Adrenal gland (tissue), 5 donors: ENCODE measurements around the gene CLIP2.

Source experiments
- POLR2A ChIP-seq, 2 donors: fragments of 450-650 bp; IDR thresholded peaks; one replicate each; pipeline ENCODE4 v1.6.1; 2017; ENCODE audit warnings: antibody characterized with exemption in 2 of 2, mild to moderate bottlenecking in 2 of 2, moderate library complexity in 1 of 2
- TF ChIP-seq, protein P1 (sequence below), 6 experiments: fragments of 450-650 bp in 4 of 6; fragments of 200-600 bp in 2 of 6; sonication (generic) in 1 of 6; IDR thresholded peaks; 1 replicate in 5 of 6; 2 replicates in 1 of 6; pipeline versions ENCODE4 v1.5.1 to v1.8.0; 2016 to 2021; ENCODE audit warnings: antibody characterized with exemption in 6 of 6, mild to moderate bottlenecking in 2 of 6, moderate library complexity in 1 of 6
- donor health status: DM: no; HTN: no; CAD: no.

DNA sequence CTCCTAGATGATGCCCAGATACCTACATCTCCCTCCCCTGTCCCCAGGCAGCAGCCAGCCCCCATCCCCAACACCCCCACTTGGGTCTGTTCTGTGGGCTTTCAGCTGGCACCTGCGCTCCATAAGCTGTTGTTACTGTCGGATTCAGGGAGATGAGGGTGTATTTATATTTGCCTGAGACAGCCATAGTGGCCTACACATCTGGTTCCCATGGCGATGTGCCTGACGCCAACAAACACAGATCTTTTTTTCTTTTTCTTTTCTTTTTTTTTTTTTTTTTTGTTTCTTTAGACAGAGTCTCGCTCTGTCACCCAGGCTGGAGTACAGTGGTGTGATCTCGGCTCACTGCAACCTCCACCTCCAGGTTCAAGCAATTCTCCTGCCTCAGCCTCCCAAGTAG lies 73.1 kb downstream of the CLIP2 start:
- TF ChIP-seq, protein P1, sequence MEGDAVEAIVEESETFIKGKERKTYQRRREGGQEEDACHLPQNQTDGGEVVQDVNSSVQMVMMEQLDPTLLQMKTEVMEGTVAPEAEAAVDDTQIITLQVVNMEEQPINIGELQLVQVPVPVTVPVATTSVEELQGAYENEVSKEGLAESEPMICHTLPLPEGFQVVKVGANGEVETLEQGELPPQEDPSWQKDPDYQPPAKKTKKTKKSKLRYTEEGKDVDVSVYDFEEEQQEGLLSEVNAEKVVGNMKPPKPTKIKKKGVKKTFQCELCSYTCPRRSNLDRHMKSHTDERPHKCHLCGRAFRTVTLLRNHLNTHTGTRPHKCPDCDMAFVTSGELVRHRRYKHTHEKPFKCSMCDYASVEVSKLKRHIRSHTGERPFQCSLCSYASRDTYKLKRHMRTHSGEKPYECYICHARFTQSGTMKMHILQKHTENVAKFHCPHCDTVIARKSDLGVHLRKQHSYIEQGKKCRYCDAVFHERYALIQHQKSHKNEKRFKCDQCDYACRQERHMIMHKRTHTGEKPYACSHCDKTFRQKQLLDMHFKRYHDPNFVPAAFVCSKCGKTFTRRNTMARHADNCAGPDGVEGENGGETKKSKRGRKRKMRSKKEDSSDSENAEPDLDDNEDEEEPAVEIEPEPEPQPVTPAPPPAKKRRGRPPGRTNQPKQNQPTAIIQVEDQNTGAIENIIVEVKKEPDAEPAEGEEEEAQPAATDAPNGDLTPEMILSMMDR (IDR thresholded peaks at IDR 0.05) = no peak
- no peak for TF ChIP-seq POLR2A (IDR thresholded peaks at IDR 0.05)
